NCI-H187 treated with DMSO at 0.1 percent for 48 hours (cell line): ENCODE measurements around the gene TNFAIP8L3.
"Not testable (repeated sequence)": the region's sequence is repeated elsewhere in the genome, so short reads cannot be mapped to it uniquely, and the experiment has no call there.

Experiments used
- DNase-seq: peaks from one replicate; lab custom pipeline; 2025; lab: John Stamatoyannopoulos, UW

The TNFAIP8L3 gene

GRCh38 chr15:51094606-51095569, at the start of gene TNFAIP8L3:
Gene TNFAIP8L3 (minus strand): TSS chr15:51094906. CDS start chr15:51094595, 311 bp downstream.
- DNase-seq, result no peak

DNA sequence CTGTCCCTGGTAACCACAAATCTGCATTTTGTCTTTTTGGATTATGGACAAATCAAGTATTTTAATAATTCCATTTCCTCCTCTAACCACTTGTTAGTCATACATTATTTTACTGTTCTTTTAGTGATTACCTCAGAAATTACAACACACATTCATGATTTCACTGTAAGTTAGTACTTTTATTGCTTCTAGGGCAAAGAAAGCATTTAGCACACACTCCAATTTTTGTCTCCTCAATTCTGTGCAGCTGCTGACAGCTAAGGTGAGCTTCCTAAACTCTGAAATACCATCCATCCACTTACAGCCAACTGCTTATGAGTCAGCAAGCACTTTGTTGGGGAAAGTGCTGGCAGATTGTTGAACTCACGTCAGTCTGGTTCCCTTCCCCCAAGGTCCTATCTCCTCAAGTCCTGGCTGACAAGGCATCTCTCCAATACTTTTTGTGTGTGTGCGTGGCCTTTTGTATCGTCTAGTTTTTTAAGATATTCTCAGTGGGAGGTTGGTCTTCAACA, 49.4 kb upstream of the TNFAIP8L3 start:
- DNase-seq, result no peak

GRCh38 chr15:51140347-51140746, 45.6 kb upstream of the TNFAIP8L3 start:
- not testable (repeated sequence) for DNase-seq

GRCh38 chr15:51139091-51139490, 44.4 kb upstream of the TNFAIP8L3 start:
- DNase-seq, result no peak

GRCh38 chr15:51137880-51138430, 43.2 kb upstream of the TNFAIP8L3 start:
- no peak for DNase-seq

GRCh38 chr15:51137024-51137423, 42.3 kb upstream of the TNFAIP8L3 start:
- DNase-seq, result no peak

- no peak for DNase-seq
These were observed 40.6 kb upstream of the TNFAIP8L3 start for GRCh38 chr15:51135276-51135675.

- no peak for DNase-seq
These were observed 39.9 kb upstream of the TNFAIP8L3 start for GRCh38 chr15:51134416-51135199.

DNA sequence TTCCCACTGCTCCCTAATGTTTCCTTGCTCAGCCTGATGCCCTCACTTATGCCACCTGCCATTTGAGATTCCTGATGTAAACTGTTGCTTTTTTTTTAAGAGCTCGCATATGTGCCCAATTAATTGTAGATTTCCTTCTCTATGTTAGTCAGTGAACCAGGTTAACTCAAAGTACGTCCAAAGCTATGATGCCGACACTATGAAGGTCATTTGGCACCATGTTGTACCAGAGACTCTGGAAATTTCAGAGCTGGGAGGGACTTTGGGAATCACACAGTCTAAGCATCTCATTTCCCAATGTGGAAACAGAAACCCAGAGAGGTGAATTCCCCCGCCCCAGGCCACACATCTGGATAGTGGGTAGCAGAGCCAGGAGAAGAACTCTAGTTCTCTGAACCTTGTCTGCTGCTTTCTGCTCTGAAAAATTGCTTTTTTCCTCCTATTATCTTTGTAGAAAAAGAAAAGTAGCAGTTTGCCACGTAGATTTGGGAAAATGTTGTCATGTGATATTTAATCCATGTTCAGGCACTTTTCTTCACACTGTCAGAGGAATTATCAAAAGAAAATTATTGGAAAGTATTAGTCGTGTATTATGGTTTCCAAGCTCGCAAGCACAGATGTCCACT, 38.5 kb upstream of the TNFAIP8L3 start:
- DNase-seq, result no peak

DNA sequence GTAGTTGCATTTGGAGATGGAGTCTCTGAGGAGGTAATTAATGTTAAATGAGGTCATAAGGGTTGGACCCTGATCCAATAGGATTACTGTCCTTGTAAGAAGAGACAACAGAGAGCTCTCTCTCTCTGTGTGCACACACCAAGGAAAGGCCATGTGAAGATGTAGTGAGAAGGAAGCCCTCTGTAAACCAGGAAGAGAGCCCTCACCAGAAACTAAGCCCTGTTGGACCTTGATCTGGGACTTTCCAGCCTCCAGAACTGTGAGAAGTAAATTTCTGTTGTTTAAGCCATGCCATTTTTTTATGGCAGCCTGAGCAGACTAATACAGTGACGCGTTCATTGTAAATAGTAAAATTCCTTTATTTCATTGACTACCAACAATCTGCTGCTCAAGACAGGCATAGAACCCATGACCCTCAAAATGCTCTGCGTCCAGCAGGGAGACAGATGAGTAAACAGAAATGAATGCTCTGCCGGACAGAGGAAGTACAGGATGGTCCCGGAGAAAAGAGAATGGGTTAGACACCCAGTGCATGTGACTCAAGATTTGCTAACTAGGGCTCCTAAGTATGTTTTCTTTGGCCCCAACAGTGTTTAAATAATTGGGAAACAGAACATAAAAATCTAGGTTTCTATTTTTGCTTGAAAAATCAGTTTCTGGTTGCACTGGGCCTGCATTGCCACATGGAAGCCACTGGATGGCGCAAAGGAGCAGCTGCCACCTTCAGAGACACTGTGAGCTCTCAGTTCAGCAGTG, 37.9 kb upstream of the TNFAIP8L3 start:
- no peak for DNase-seq

DNA sequence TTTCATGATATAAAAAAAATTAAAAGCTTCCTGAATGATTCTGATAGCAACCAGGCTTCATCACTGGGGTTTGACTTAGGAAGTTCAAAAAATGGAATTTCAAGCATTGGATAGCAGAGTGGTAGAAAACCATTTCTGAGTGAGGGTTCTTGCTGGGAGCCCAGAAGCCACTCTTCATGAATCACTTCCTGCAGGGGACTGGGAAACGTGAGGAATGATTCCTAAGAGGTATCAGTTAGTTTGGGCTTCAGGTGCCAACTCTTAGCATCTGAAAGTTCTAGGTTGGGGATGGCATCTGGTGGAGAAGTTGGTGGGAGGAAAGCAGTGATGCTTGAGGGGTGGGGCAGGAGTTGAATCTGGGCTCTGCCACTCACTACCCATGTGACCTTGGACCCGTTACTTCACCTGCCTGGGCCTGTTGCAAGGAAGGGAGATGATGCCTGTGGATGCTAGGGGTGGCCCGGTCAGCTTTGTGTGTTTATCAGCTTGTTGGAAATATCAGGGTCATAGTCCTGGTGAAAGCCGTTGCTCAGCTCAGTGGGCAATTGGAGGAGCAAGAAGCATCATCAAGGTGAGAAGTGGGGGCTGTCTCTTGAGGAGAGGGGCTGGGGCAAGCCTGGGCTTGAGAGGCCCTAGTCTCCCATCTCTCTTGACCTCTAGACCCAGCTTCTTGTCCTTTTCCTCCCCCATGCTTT, 37.0 kb upstream of the TNFAIP8L3 start:
- DNase-seq, result no peak

GRCh38 chr15:51130344-51130743, 35.6 kb upstream of the TNFAIP8L3 start:
- no peak for DNase-seq

- no peak for DNase-seq
These were observed 35.0 kb upstream of the TNFAIP8L3 start for GRCh38 chr15:51129535-51130188.

- DNase-seq, result no peak
These were observed 34.0 kb upstream of the TNFAIP8L3 start for GRCh38 chr15:51128701-51129100.

GRCh38 chr15:51126842-51127241, 32.1 kb upstream of the TNFAIP8L3 start:
- no peak for DNase-seq

- not testable (repeated sequence) for DNase-seq
These were observed 28.3 kb upstream of the TNFAIP8L3 start for GRCh38 chr15:51123002-51123401.

DNA sequence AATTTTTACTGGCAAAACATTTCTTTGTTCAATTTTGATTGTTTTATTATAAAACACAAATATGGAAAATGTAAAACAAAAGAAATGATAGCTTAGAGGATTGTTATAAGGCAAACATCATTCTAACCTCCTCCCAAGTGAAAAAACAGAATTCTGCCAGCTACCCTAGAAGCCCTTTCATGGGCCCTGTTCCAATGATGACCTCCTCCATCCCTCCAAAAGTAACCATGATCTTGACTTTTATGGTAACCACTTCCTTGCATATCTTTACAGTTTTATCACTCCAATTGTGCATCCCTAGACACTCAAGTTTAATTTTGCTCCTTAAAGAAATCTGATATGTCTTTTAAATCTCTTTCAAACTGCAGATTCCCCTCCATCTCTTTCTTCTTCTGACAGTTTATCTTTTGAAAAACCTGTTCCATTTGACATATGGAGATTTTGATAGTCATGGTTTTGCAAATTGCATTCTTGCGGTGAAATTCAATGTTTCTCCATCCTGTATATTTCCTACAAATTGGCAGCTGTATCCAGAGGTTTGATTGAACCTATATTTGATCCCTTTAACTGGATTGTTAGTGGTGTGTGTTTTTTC, 27.0 kb upstream of the TNFAIP8L3 start:
- no peak for DNase-seq

DNA sequence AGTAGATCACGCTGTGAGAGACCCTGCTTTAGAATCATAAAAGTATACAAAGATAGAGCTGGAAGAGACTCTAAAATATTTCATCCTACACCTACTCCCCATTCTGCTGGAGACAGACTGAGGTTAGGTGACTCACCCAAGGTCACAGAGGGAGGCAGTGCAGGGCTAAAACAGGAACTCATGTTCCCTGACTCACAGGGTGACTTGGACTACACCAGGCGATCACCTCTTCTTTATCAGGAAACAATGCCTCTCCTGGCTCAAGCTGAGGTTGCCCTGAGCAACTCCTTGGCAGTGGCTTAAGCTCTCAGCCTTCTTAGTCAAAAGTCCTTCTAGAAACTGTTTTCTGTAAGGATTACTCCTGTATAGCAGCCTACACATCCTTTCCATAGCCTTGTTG, 26.4 kb upstream of the TNFAIP8L3 start:
- no peak for DNase-seq

DNA sequence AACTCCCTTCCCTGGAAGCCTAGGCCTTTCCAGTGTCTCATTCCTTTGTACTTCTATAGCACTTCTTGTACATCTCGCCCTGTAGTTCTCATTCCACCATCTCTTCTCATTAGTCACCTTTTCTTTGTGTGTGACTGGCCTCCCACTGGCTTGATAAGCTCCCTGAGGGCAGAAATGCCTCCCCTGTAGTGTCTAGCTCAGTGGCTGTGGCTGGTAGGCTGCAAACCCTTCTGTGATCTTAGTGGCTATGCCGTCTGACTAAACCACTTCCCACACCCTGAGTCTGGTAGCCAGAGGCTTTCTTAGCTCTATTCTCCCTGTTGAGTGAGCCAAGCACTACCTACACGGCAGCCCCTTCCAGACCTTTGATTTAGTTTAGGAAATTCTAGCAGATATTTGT, 24.4 kb upstream of the TNFAIP8L3 start:
- no peak for DNase-seq

DNA sequence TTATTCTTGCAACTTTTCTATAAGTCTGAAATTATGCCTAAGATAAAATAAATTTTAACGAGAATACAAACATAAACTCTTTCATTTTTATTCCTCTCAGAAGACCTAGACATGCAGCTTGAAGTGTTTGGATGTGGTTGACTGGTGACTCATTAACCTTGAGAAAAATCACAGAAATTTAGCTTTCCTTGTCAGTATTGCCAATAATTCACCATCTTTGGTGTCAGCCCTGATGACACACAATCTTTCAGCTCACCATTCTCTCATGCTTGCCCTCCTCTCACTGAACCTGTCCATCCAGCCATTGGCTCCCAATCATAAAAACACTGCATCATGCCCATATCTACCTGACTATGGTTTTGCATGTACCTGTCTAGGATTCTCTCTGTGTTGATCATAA, 22.6 kb upstream of the TNFAIP8L3 start:
- DNase-seq, result no peak
